Common myeloid progenitor, CD34-positive (primary cell): ENCODE results near the gene ERC2.

ENCODE experiments used
- CTCF ChIA-PET: fragments of 350-600 bp; sonication (Branson Sonifier 250); formaldehyde crosslinking; loops from one replicate; lab custom pipeline; 2021; ENCODE audit warnings: antibody characterized with exemption; lab: Charles Lee
- POLR2A ChIA-PET: fragments of 350-600 bp; sonication (Branson Sonifier 250); formaldehyde crosslinking; loops from one replicate; lab custom pipeline; 2021; ENCODE audit warnings: antibody characterized with exemption; lab: Charles Lee
- DNase-seq, 3 donors: peaks; one replicate each; pipeline versions ENCODE4 v3.0.0 to v3.0.0-alpha.2; 2013
- H3K27ac ChIP-seq, 2 experiments: 1 replicate in 1 of 2; 2 replicates in 1 of 2; pipeline ENCODE4 v1.7.0; 2013; ENCODE audit warnings: inconsistent platforms in 2 of 2, low read length in 2 of 2, mild to moderate bottlenecking in 2 of 2, low read depth in 1 of 2, moderate library complexity in 1 of 2; ENCODE audit not compliant: severe bottlenecking in 2 of 2, insufficient read depth in 1 of 2, poor library complexity in 1 of 2
- H3K27me3 ChIP-seq, 5 experiments: replicated peaks in 2 of 5; 1 replicate in 3 of 5; 2 replicates in 2 of 5; pipeline versions ENCODE4 v1.6.1 to v1.7.0; 2013; ENCODE audit warnings: low read length in 4 of 5, mild to moderate bottlenecking in 2 of 5, moderate library complexity in 2 of 5, inconsistent platforms in 1 of 5; ENCODE audit not compliant: insufficient read depth in 5 of 5, control insufficient read depth in 4 of 5
- H3K36me3 ChIP-seq, 4 experiments: 1 replicate in 2 of 4; 2 replicates in 2 of 4; pipeline versions ENCODE4 v1.6.1 to v1.7.0; 2013; ENCODE audit warnings: low read length in 3 of 4, control low read depth in 1 of 4, mild to moderate bottlenecking in 1 of 4; ENCODE audit not compliant: control insufficient read depth in 4 of 4, insufficient read depth in 4 of 4
- H3K4me1 ChIP-seq, 4 experiments: 1 replicate in 3 of 4; 2 replicates in 1 of 4; pipeline versions ENCODE4 v1.6.1 to v1.7.1; 2013; ENCODE audit warnings: low read length in 3 of 4, mild to moderate bottlenecking in 3 of 4, control low read depth in 1 of 4, inconsistent platforms in 1 of 4, moderate library complexity in 1 of 4; ENCODE audit not compliant: control insufficient read depth in 4 of 4, insufficient read depth in 4 of 4; ENCODE audit errors: control extremely low read depth in 1 of 4
- H3K4me3 ChIP-seq, 7 experiments: 1 replicate in 4 of 7; 2 replicates in 3 of 7; pipeline versions ENCODE4 v1.5.1 to v1.7.0; 2013; ENCODE audit warnings: mild to moderate bottlenecking in 7 of 7, low read length in 6 of 7, moderate library complexity in 6 of 7, inconsistent platforms in 2 of 7, low read depth in 2 of 7, control low read depth in 1 of 7; ENCODE audit not compliant: insufficient read depth in 4 of 7, control insufficient read depth in 1 of 7; ENCODE audit errors: extremely low read depth in 1 of 7
- H3K9me3 ChIP-seq, 5 experiments: 1 replicate in 4 of 5; 2 replicates in 1 of 5; pipeline versions ENCODE4 v1.6.1 to v1.7.1; 2013; ENCODE audit warnings: low read length in 4 of 5, mild to moderate bottlenecking in 2 of 5, inconsistent platforms in 1 of 5, low read depth in 1 of 5, moderate library complexity in 1 of 5; ENCODE audit not compliant: control insufficient read depth in 4 of 5, insufficient read depth in 2 of 5; ENCODE audit errors: control extremely low read depth in 1 of 5
- WGBS: methylation state at CpG from one replicate; pipeline ENCODE4 v1.1.5; 2013; ENCODE audit not compliant: insufficient coverage; 5-methylcytosine and 5-hydroxymethylcytosine counted together

The ERC2 gene

GRCh38 chr3:55562700-55563099, 905.6 kb downstream of the ERC2 start:
- WGBS: 100% methylated on average over 1 of the region's 1 CpG
- no peaks in the 10 kb centered on the region for H3K9me3 ChIP-seq
- ChIA-PET CTCF (no interaction called here), POLR2A (interaction anchor here (0.6 kb wide), 1 partner anchor 730 kb away, joined by 3 read pairs; no protein-coding TSS in a partner anchor)
- H3K27ac ChIP-seq: no peak overlapping the region
- DNase-seq: no peak
- H3K27me3 ChIP-seq: peaks cover 0 to 4% (median 0%) of the 10 kb centered on the region in 5 experiments
- no peaks in the 10 kb centered on the region for H3K36me3 ChIP-seq
- H3K4me3 ChIP-seq: no peak overlapping the region
- H3K4me1 ChIP-seq: no peaks in the 10 kb centered on the region

- ChIA-PET POLR2A (no interaction called here), CTCF (no interaction called here)
- Histone ChIP-seq H3K27me3 (peaks cover 0 to 2% (median 0%) of the 10 kb centered on the region in 5 experiments), H3K4me3 (no peak overlapping the region), H3K4me1 (no peaks in the 10 kb centered on the region), H3K27ac (no peak overlapping the region), H3K36me3 (no peaks in the 10 kb centered on the region), H3K9me3 (no peaks in the 10 kb centered on the region)
- WGBS: 94% methylated on average over 3 of the region's 7 CpGs
- DNase-seq: no peak
Measured at GRCh38 chr3:55559500-55560423, 908.5 kb downstream of the ERC2 start.

GRCh38 chr3:55558316-55558715, 910.0 kb downstream of the ERC2 start:
- Histone ChIP-seq H3K36me3 (no peaks in the 10 kb centered on the region), H3K4me3 (no peak overlapping the region), H3K4me1 (no peaks in the 10 kb centered on the region), H3K27me3 (peaks cover 0 to 2% (median 0%) of the 10 kb centered on the region in 5 experiments), H3K9me3 (no peaks in the 10 kb centered on the region), H3K27ac (no peak overlapping the region)
- POLR2A ChIA-PET: no interaction called here
- no peak for DNase-seq
- 100% methylated on average over 1 of the region's 1 CpG for WGBS
- CTCF ChIA-PET: no interaction called here

- CTCF ChIA-PET: no interaction called here
- Histone ChIP-seq H3K27ac (no peak overlapping the region), H3K4me1 (no peaks in the 10 kb centered on the region), H3K27me3 (no peaks in the 10 kb centered on the region), H3K4me3 (no peak overlapping the region), H3K36me3 (no peaks in the 10 kb centered on the region), H3K9me3 (no peaks in the 10 kb centered on the region)
- DNase-seq: no peak
- 90% methylated on average over 1 of the region's 1 CpG for WGBS
- POLR2A ChIA-PET: no interaction called here
Measured at GRCh38 chr3:55557549-55557948, 910.7 kb downstream of the ERC2 start.

GRCh38 chr3:55556619-55557537, 911.4 kb downstream of the ERC2 start:
- no peak for DNase-seq
- H3K4me3 ChIP-seq: no peak overlapping the region
- ChIA-PET POLR2A (no interaction called here), CTCF (no interaction called here)
- no peaks in the 10 kb centered on the region for H3K27me3 ChIP-seq
- peaks cover 0 to under 1% (median 0%) of the 10 kb centered on the region in 5 experiments for H3K9me3 ChIP-seq
- no peak overlapping the region for H3K27ac ChIP-seq
- no peaks in the 10 kb centered on the region for H3K36me3 ChIP-seq
- no peaks in the 10 kb centered on the region for H3K4me1 ChIP-seq
- 96% methylated on average over 3 of the region's 4 CpGs for WGBS

GRCh38 chr3:55555873-55556618, 912.2 kb downstream of the ERC2 start:
- no peaks in the 10 kb centered on the region for H3K36me3 ChIP-seq
- no peak overlapping the region for H3K27ac ChIP-seq
- CTCF ChIA-PET: no interaction called here
- 73% methylated on average over 5 of the region's 6 CpGs for WGBS
- H3K4me1 ChIP-seq: no peaks in the 10 kb centered on the region
- peaks cover 0 to 3% (median 0%) of the 10 kb centered on the region in 5 experiments for H3K9me3 ChIP-seq
- POLR2A ChIA-PET: no interaction called here
- no peak for DNase-seq
- H3K4me3 ChIP-seq: no peak overlapping the region
- H3K27me3 ChIP-seq: no peaks in the 10 kb centered on the region
